Activated T-cell treated with anti-CD3 and anti-CD28 coated beads, Interleukin-2, amount 50 U/mL, for 24 hours (primary cell): ENCODE data around the gene CCDC157.
A peak's percentile ranks its signal among the peaks of the same experiment; 100 is the strongest.

Source experiments
- DNase-seq: peaks from one replicate; pipeline ENCODE4 v3.0.0-alpha.2; 2020
- H3K27ac Mint-ChIP-seq: 2 replicates; pipeline ENCODE4 v1.8.0; 2020; ENCODE audit warnings: mild to moderate bottlenecking, mixed read lengths
- H3K27me3 Mint-ChIP-seq: 2 replicates; pipeline ENCODE4 v1.8.0; 2020; ENCODE audit warnings: mixed read lengths
- H3K36me3 Mint-ChIP-seq: 2 replicates; pipeline ENCODE4 v1.8.0; 2020; ENCODE audit warnings: low read depth, mixed read lengths
- H3K4me1 Mint-ChIP-seq: 2 replicates; pipeline ENCODE4 v1.8.0; 2020; ENCODE audit warnings: low read depth, mixed read lengths
- H3K4me3 Mint-ChIP-seq: 2 replicates; pipeline ENCODE4 v1.8.0; 2020; ENCODE audit warnings: mild to moderate bottlenecking, moderate library complexity, mixed read lengths
- H3K9me3 Mint-ChIP-seq: 2 replicates; pipeline ENCODE4 v1.8.0; 2020; ENCODE audit warnings: mixed read lengths

CCDC157 gene

DNA sequence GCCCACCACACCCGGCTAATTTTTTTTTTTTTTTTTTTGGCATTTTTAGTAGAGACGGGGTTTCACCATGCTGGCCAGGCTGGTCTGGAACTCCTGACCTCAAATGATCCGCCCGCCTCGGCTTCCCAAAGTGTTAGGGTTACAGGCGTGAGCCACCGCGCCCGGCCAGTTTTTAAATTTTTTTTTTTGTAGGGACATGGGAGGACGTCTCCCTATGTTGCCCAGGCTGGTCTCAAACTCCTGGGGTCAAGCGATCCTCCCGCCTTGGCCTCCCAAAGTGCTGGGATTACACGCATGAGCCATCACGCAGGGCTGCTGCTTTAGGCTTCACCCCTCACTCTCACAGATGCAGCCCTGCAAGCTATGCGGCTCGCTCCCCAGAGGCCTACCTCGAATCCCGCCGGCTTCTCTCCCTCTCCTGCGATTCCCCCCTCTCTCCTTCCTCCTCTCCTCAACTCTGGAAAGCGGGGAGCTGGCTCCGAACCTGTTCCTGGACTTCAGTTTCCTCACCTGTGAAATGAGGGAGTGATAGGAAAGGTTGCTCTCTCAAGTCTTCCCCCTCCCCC is 926 bp downstream of the CCDC157 start:
- H3K4me1 Mint-ChIP-seq = peaks cover 36% of the 10 kb centered on the region
- H3K27me3 Mint-ChIP-seq = no peaks in the 10 kb centered on the region
- H3K4me3 Mint-ChIP-seq = peak overlapping the region; percentile 96
- no peaks in the 10 kb centered on the region for H3K9me3 Mint-ChIP-seq
- peaks cover 36% of the 10 kb centered on the region for H3K36me3 Mint-ChIP-seq
- peak overlapping the region; percentile 68 for H3K27ac Mint-ChIP-seq
- DNase-seq = no peak

GRCh38 chr22:30358541-30358940 is 1.7 kb downstream of the CCDC157 start:
- DNase-seq = no peak
- Mint-ChIP-seq H3K9me3 (no peaks in the 10 kb centered on the region), H3K27me3 (no peaks in the 10 kb centered on the region), H3K36me3 (peaks cover 30% of the 10 kb centered on the region), H3K4me3 (no peak overlapping the region), H3K27ac (no peak overlapping the region), H3K4me1 (peaks cover 30% of the 10 kb centered on the region)

DNA sequence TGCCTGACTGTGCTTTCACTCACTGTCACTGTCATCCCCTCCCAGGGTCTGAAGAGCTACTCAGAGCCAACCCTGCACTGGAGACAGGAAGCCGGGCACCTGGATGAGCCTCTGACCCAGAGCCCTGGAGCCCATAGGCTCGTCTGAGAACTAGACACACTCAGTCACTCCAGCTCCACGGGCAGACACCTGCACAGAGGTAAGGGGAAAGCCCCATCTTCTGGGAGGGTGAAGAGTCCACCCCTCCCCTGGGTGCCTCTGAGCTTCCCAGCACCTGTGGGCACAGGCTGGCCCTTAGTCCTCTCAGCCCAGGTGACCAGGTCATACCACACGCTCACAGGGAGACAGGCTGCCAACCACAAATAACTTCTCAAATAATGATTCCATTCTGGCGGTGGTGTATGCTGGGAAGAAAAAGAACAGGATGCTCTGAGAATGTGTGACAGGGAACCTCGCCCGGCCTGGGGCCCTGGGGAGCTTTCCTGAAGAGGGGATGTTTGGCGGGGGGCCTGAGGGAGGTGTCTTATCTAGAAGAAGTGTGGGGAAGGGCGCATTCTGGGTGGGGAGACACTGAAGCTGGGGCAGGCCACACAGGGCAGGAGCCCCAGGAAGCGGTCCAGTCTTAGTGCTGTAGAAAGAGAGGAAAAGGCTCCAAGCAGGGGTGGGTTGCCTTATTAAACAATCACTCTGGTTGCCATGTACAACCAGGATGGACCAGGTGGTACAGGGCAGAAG is 5.3 kb downstream of the CCDC157 start:
- Mint-ChIP-seq H3K27me3 (no peaks in the 10 kb centered on the region), H3K4me1 (peaks cover 8% of the 10 kb centered on the region), H3K36me3 (peaks cover 3% of the 10 kb centered on the region), H3K9me3 (no peaks in the 10 kb centered on the region), H3K27ac (peak overlapping the region; percentile 59), H3K4me3 (no peak overlapping the region)
- no peak for DNase-seq

GRCh38 chr22:30362651-30363281 is 6.0 kb downstream of the CCDC157 start:
- peaks cover 3% of the 10 kb centered on the region for H3K36me3 Mint-ChIP-seq
- H3K9me3 Mint-ChIP-seq = no peaks in the 10 kb centered on the region
- DNase-seq = no peak
- H3K4me1 Mint-ChIP-seq = peaks cover 4% of the 10 kb centered on the region
- H3K27me3 Mint-ChIP-seq = no peaks in the 10 kb centered on the region
- no peak overlapping the region for H3K4me3 Mint-ChIP-seq
- no peak overlapping the region for H3K27ac Mint-ChIP-seq

- H3K4me3 Mint-ChIP-seq = no peak overlapping the region
- H3K9me3 Mint-ChIP-seq = no peaks in the 10 kb centered on the region
- no peak overlapping the region for H3K27ac Mint-ChIP-seq
- no peak for DNase-seq
- H3K27me3 Mint-ChIP-seq = no peaks in the 10 kb centered on the region
- H3K4me1 Mint-ChIP-seq = no peaks in the 10 kb centered on the region
- H3K36me3 Mint-ChIP-seq = peaks cover 3% of the 10 kb centered on the region
Observed at GRCh38 chr22:30365891-30366290, 9.1 kb downstream of the CCDC157 start.

DNA sequence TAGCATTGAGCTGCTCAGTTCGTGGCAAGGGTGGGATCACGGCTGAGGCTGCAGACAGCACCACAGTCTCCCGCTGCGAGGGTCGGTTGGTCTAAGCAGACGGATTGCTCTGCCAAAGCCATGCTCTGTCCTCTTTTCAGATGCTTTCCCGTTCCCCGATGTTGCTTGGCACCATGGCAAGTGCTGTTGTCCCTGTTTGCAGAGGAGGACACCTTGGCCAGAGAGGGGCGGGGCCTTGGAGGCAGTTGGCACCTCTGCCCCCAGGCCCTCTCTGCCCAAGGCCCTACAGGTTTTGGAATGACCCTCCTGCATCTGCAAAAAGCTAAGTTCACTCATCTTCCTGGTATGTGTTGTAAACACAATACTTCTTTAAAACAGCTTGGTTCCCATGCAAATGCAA is 11.6 kb downstream of the CCDC157 start:
- Mint-ChIP-seq H3K27me3 (no peaks in the 10 kb centered on the region), H3K4me3 (no peak overlapping the region), H3K36me3 (peaks cover 3% of the 10 kb centered on the region), H3K9me3 (no peaks in the 10 kb centered on the region), H3K27ac (no peak overlapping the region), H3K4me1 (no peaks in the 10 kb centered on the region)
- no peak for DNase-seq

DNA sequence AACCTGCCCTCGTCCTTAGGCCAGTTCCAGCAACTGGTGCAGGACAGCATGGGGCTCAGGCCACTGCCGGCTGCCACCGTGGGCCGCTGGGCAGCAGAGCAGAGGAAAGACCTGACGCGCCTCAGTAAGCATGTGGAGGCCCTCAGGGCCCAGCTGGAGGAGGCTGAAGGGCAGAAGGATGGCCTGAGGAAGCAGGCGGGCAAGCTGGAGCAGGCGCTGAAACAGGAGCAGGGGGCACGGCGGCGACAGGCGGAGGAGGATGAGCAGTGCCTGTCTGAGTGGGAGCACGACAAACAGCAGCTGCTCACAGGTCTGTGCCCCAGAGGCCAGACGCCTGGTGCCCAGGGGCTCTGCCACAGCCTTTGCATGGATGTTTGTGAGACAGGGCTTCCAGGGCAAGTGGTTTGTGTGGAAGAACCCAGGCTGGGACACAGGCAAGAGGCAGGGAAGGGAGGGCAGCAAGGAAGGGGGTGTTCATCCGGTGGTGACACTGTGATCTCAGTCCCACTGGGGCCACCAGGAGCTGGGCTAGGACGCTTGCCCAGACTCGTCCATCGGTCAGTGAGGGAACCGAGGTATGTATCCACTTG is 13.9 kb downstream of the CCDC157 start:
- H3K36me3 Mint-ChIP-seq = peaks cover 3% of the 10 kb centered on the region
- no peaks in the 10 kb centered on the region for H3K4me1 Mint-ChIP-seq
- no peaks in the 10 kb centered on the region for H3K27me3 Mint-ChIP-seq
- DNase-seq = no peak
- no peak overlapping the region for H3K4me3 Mint-ChIP-seq
- H3K27ac Mint-ChIP-seq = no peak overlapping the region
- H3K9me3 Mint-ChIP-seq = no peaks in the 10 kb centered on the region

DNA sequence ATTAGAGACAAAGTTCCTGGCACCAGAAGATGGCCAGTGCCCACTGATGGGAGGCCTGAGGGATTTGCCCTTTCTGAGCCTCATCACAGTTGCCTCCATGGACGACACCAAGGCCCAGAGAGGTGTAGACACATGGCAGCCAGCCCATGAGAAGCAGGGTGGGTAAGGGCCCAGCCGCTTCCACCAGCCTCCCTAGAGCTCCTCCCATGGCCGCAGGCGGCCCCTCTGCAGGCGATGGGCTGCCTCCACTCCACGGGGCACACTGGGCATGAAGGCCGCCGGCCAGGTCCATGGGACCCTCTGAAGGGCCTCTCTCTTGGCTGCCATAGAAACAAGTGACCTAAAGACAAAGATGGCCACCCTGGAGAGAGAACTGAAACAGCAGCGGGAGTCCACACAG is 14.5 kb downstream of the CCDC157 start:
- H3K4me3 Mint-ChIP-seq = no peak overlapping the region
- H3K27me3 Mint-ChIP-seq = no peaks in the 10 kb centered on the region
- no peak overlapping the region for H3K27ac Mint-ChIP-seq
- no peaks in the 10 kb centered on the region for H3K36me3 Mint-ChIP-seq
- no peak for DNase-seq
- H3K4me1 Mint-ChIP-seq = no peaks in the 10 kb centered on the region
- no peaks in the 10 kb centered on the region for H3K9me3 Mint-ChIP-seq

- no peaks in the 10 kb centered on the region for H3K27me3 Mint-ChIP-seq
- H3K4me1 Mint-ChIP-seq = no peaks in the 10 kb centered on the region
- H3K27ac Mint-ChIP-seq = no peak overlapping the region
- no peak for DNase-seq
- no peaks in the 10 kb centered on the region for H3K36me3 Mint-ChIP-seq
- no peaks in the 10 kb centered on the region for H3K9me3 Mint-ChIP-seq
- H3K4me3 Mint-ChIP-seq = no peak overlapping the region
Observed at GRCh38 chr22:30371981-30372380, 15.2 kb downstream of the CCDC157 start.

DNA sequence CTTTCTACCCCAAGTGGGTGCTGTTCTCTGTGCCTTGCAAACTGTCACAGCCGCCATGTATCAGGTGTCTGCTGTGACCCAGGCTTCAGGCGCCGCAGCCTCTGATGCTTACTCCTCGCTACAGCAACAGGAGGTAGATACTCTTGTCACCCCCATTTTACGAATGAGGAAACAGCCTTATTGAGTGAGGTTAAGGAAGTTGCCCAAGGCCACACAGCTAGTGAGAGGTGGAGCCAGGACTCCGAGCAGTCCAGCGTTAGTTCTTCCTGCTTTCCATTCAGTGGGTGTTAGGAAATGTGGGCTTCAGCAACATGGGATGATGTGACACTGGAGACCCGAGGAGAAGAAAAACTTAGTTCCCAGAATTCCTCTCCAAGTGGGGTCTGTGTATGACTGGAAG is 16.1 kb downstream of the CCDC157 start:
- DNase-seq = no peak
- Mint-ChIP-seq H3K27ac (no peak overlapping the region), H3K36me3 (no peaks in the 10 kb centered on the region)

GRCh38 chr22:30373331-30374325 is 16.8 kb downstream of the CCDC157 start:
- no peaks in the 10 kb centered on the region for H3K9me3 Mint-ChIP-seq
- no peaks in the 10 kb centered on the region for H3K27me3 Mint-ChIP-seq
- no peaks in the 10 kb centered on the region for H3K36me3 Mint-ChIP-seq
- H3K4me3 Mint-ChIP-seq = no peak overlapping the region
- no peak for DNase-seq
- no peaks in the 10 kb centered on the region for H3K4me1 Mint-ChIP-seq
- no peak overlapping the region for H3K27ac Mint-ChIP-seq

More for the DNA sequence above, 16.1 kb downstream of the CCDC157 start:
- Mint-ChIP-seq H3K4me3 (no peak overlapping the region), H3K4me1 (no peaks in the 10 kb centered on the region), H3K27me3 (no peaks in the 10 kb centered on the region), H3K9me3 (no peaks in the 10 kb centered on the region)

DNA sequence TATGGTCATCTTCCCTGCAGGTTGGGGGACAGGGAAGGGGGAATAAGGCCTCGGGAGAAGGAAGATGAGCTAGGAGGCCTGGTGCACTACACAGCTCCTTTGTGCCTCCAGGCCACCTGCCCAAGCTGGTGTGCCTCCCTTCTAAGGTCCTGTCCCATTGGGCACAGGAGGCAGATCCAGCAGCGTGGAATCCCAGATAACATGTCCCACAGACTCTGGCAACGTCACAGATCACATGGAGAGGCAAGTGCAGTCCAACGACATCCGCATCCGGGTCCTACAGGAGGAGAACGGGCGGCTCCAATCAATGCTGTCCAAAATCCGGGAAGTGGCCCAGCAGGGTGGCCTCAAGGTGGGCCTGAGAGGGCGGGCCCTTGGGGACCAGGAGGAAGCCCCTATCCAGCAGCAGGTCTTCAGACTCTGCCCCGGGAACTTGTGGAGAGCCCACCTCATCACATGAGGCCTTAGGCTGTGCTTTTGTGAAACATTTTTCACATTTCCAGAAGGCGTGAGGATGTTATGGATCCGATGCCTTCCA is 18.6 kb downstream of the CCDC157 start:
- Mint-ChIP-seq H3K9me3 (no peaks in the 10 kb centered on the region), H3K27me3 (no peaks in the 10 kb centered on the region), H3K4me3 (no peak overlapping the region), H3K27ac (no peak overlapping the region), H3K4me1 (no peaks in the 10 kb centered on the region), H3K36me3 (no peaks in the 10 kb centered on the region)
- no peak for DNase-seq

GRCh38 chr22:30380011-30380410 is 23.2 kb downstream of the CCDC157 start:
- no peaks in the 10 kb centered on the region for H3K9me3 Mint-ChIP-seq
- H3K36me3 Mint-ChIP-seq = no peaks in the 10 kb centered on the region
- no peak overlapping the region for H3K4me3 Mint-ChIP-seq
- H3K27me3 Mint-ChIP-seq = no peaks in the 10 kb centered on the region
- peaks cover 10% of the 10 kb centered on the region for H3K4me1 Mint-ChIP-seq
- H3K27ac Mint-ChIP-seq = no peak overlapping the region
- DNase-seq = no peak

- no peaks in the 10 kb centered on the region for H3K36me3 Mint-ChIP-seq
- H3K4me3 Mint-ChIP-seq = no peak overlapping the region
- no peak for DNase-seq
- H3K4me1 Mint-ChIP-seq = peaks cover 11% of the 10 kb centered on the region
- H3K27ac Mint-ChIP-seq = peak overlapping the region; percentile 40
- H3K9me3 Mint-ChIP-seq = no peaks in the 10 kb centered on the region
- H3K27me3 Mint-ChIP-seq = no peaks in the 10 kb centered on the region
Observed at GRCh38 chr22:30381264-30381663, 24.5 kb downstream of the CCDC157 start.
